Fibroblast of villous mesenchyme (primary cell): ENCODE results near the gene NFATC2. TPM values are rescaled to one million over a fixed set of nuclear protein-coding genes. Genes with fewer than 3 reads are reported as not detected.
A peak's percentile ranks its signal among the peaks of the same experiment; 100 is the strongest.

Experiments
- DNase-seq: peaks from one replicate; pipeline ENCODE4 v3.0.0-alpha.2; 2010; ENCODE audit warnings: low read depth
- H3K4me3 ChIP-seq: 2 replicates; pipeline ENCODE4 v1.5.1; 2011; ENCODE audit warnings: low read depth, mild to moderate bottlenecking, low read length
- total RNA-seq: library from RNA; depleted of rRNA; stranded (reverse); fragments of >200 nt; gene quantifications from 2 replicates; pipeline ENCODE4 v1.2.3, GENCODE V29; 2012
- TF ChIP-seq, protein P1 (sequence below): IDR thresholded peaks from 2 replicates; pipeline ENCODE4 v1.5.1; 2012; ENCODE audit warnings: low read depth, mild to moderate bottlenecking, low read length; ENCODE audit not compliant: insufficient read depth

NFATC2 gene
- total RNA-seq, 1 donor: under 0.01 TPM

DNA sequence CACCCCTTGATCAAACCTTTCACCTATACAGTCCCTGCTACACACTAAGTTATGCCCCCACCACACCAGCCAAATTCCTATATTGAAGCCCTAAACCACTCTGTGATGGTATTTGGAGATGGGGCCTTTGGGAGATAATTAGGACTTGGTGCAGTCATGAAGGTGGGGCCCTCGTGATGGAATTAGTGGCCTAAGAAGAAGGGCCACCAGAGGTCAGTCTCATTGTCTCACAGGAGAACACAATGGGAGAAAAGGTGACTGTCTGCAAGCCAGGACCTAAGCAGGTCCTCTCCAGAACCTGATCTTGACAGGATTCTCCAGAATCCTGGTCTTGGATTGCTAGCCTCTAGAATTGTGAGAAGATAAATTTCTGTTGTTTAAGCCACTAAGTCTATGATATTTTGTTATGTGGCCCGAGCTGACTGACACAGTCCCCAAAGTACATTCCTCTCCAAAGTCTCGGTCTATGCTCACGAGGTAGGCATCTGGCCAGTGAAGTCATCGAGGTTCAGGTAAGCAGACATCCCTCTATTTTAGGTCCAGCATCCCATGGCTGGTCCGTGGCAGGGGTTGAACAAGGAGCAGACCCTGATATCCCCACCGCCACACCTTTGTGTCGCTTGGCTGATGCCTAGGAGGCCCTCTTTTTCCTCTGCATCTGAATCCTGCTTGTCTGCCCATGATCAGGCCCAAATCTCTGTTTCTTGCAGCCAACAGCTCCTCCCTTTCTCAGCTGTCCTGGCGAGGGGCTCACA, 138.9 kb downstream of the NFATC2 start:
- DNase-seq: no peak
- TF ChIP-seq, protein P1, sequence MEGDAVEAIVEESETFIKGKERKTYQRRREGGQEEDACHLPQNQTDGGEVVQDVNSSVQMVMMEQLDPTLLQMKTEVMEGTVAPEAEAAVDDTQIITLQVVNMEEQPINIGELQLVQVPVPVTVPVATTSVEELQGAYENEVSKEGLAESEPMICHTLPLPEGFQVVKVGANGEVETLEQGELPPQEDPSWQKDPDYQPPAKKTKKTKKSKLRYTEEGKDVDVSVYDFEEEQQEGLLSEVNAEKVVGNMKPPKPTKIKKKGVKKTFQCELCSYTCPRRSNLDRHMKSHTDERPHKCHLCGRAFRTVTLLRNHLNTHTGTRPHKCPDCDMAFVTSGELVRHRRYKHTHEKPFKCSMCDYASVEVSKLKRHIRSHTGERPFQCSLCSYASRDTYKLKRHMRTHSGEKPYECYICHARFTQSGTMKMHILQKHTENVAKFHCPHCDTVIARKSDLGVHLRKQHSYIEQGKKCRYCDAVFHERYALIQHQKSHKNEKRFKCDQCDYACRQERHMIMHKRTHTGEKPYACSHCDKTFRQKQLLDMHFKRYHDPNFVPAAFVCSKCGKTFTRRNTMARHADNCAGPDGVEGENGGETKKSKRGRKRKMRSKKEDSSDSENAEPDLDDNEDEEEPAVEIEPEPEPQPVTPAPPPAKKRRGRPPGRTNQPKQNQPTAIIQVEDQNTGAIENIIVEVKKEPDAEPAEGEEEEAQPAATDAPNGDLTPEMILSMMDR: no peak
- H3K4me3 ChIP-seq: no peak overlapping the region

DNA sequence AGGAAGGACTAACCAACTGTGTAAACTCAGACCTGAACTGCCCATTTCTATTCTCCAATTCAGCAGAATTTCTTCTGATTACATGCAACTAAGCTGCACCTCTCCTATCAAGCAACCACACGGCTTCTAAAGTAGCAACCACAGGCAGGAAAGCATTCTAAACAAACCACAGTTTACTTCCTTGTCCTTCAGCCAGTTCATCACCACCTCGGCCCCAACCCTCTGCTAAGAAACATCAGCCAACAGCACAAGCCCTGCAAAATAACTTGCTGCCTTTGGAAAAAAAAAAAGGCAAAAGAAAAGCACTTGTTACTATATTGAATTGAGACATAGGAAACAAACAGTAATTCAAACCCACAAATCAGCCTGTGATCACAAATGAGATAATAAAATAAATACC, 140.3 kb downstream of the NFATC2 start:
- TF ChIP-seq, protein P1: no peak
- no peak overlapping the region for H3K4me3 ChIP-seq
- peak; percentile 75 for DNase-seq

DNA sequence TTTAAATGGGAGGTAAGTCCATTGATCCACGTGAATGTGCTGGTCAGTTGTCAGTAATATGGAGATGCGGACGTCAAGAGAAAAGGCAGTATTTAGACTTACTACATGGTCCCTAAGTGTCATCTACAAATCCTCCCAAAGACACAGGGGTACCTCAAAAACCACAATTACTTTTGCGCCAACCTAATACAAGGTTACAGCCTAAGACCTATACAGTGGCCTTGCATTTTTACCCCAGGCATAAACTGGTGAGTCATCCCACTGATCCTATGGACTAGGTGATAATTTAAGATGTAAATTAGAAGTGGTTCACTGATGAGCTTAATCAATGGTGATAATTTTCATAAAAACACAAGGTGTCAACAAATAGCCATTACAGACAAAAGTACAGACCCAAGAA, 141.0 kb downstream of the NFATC2 start:
- TF ChIP-seq, protein P1: no peak
- DNase-seq: no peak
- no peak overlapping the region for H3K4me3 ChIP-seq

DNA sequence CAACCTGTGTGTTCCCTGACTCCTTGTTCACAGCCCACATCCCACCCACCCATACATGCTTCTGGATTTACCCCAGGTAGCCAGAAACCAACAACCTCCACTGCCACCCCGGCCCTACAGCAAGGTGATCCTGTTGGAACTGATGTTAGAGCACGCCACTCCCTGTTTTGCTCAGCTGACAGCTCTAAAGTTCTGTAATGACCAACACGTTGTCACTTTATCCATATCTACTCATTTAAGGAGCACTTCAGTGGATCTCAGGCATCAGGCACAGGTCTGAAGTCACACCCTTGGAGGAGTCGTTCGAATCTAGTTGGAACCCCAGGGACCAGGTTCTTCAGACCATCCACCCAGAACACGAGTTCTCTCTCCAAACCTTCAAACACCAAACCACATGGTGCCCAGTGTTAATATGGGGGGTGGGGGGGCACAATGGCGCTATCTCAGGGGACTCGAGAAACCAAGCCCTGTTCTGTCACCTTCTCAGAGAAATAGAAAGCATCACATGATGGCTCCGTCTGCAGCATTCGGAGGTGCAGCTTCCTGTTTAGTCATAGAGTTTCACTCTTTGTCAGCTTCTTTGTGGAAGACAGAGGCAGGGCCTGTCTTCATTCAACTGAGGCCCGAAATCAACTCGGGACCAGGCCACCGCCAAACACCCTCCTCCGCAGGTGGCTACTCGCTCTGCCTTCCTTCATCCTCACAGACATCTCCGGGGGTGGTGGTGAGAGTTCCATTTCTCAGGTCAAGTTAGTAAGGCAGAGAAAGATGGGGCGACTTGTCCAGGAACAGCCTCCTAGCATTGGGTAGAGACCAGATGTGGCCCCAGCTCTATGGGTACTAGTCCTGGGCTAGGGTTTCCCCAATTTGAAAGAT, 142.2 kb downstream of the NFATC2 start:
- no peak overlapping the region for H3K4me3 ChIP-seq
- DNase-seq: no peak
- TF ChIP-seq, protein P1: no peak

DNA sequence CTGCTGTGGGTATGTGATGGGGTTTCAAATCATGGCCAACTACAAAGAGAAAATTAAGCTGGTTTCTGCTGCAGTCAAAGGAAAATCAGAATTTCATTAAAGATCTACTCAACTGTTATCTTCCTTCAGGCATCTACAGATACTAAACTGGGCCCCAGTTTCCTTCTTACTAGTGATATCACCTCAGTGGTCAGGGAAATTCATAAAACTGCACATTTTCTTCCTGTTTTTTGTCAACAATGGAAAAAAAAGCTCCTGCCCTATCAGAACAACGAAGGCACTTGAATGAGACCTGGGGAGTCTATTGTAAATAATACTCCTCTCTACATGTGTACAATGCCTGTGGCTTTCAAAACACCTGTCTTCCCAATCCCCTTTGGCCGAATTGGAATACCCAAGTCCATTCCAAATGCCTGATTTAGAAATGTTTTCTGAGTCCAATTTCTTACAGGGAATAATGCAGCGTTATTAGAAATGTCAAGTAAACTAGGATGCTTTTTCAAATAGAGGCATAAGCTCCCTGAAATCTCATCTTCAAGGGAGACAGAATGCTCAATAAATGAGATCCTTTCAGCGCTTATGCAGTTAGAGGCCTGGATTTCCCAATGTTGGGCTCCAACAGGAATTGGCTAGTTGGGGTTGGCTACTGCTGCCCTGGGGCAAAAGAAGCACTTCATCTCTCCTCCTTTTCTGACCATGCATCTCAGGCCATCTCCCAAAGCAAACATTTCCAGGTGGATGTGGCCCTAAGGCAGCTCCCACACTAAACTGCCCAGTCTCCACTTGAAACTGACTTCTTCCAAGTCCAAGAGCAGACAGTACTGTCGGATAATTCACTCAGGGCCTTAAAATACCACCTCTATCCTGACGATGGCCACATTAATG, 143.3 kb downstream of the NFATC2 start:
- TF ChIP-seq, protein P1: no peak
- no peak for DNase-seq
- H3K4me3 ChIP-seq: no peak overlapping the region

DNA sequence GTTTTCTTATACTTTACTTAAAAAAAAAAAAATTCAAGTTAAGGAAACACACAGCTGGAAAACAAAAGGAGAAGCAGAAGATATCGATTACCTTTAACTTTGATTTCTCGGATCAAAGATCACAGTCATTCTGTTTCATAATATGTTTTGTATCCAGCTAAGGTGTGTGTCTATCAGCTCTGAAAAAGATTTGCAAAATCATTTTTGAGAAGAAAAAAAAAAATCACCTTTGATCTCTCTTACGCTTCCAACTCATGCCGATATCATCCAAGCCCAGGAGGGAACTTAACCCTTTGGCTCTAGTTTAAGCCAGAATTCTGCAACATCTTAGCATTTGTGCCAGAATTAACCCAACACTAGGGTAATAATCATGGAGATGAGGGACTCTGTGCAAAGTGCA, 144.0 kb downstream of the NFATC2 start:
- TF ChIP-seq, protein P1: no peak
- H3K4me3 ChIP-seq: no peak overlapping the region
- no peak for DNase-seq
